ENCODE data around the gene ETF1. TPM values are rescaled to one million over a fixed set of nuclear protein-coding genes. Genes with fewer than 3 reads are reported as not detected.

ETF1 gene
- total and polyA plus RNA-seq, 9 of the 15 experiments (the other 6 are each of a cell fraction or from before 2014, with no cell fraction given), result 53.7 to 209 (median 164) TPM

DNA sequence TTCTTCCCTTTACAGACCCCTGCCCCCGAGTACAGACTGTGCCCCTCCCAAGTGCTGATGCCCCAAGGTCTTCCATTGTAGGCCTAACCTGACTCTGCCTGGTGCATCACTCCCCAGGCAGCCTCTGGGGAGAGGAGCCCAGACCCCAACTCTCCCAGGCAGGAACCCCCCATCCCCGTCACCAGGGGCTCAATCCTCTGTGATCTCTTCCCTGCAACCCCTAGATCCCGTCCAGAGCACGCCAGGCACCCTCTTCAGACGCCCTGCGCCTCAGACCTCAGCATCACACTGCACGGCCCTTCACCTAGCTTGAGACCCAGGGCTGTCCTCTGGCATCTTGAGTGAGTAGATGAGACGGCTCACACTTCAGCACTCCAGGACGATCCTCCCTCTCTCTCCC is 84.2 kb downstream of the ETF1 start:
- ATAC-seq (no peak), FAIRE-seq (no peak), DNase-seq (ENCODE audit: extremely low read depth in 1 of 4, low spot score in 3 of 4) (no peak)
- 57% methylated on average over 9 of the region's 9 CpGs for WGBS (ENCODE audit: insufficient coverage, low coverage, missing lambda C conversion rate)
- intact Hi-C loops (cut with micrococcal nuclease), result loop anchor here (10.0 kb wide), 1 partner anchor 176 kb away; no protein-coding TSS in a partner anchor
- no peaks in the 10 kb centered on the region for H3K27me3 ChIP-seq (ENCODE audit: control insufficient read depth in 2 of 2, insufficient read depth in 2 of 2, low read length in 2 of 2)
- no peaks in the 10 kb centered on the region for H3K79me2 ChIP-seq (ENCODE audit: control insufficient read depth, insufficient read depth, low read length)
- ChIA-PET CTCF (ENCODE audit: low intra/inter-chr PET ratio) (no interaction called here), POLR2A (interaction anchor here (3.4 kb wide), 1 partner anchor 84 kb away, joined by 26 read pairs; the partner anchor contains the start of gene ETF1)
- in situ Hi-C loops (cut with MboI), result no loop called here
- H3K4me3 ChIP-seq, result no peak overlapping the region
- H3K36me3 ChIP-seq (ENCODE audit: control insufficient read depth, insufficient read depth, low read length), result no peaks in the 10 kb centered on the region
- no TSS peak for BruUV-seq (replicated peaks)
- no peak overlapping the region for H3K4me2 ChIP-seq (ENCODE audit: insufficient read depth, low read length)
- TF ChIP-seq TGIF2 (CRISPR knock-in tag; IDR thresholded peaks at IDR 0.05) (no peak), ZNF143 (CRISPR knock-in tag; IDR thresholded peaks at IDR 0.05) (no peak), ZNF24 (IDR thresholded peaks at IDR 0.05) (no peak), NFIX (CRISPR knock-in tag; IDR thresholded peaks at IDR 0.05; ENCODE audit: low read depth) (no peak), ZFX (CRISPR knock-in tag; IDR thresholded peaks at IDR 0.05) (0 out of 2 replicates have a peak, but pooled peaks have one; percentile 2), ESRRA (IDR thresholded peaks at IDR 0.05; ENCODE audit: borderline replicate concordance, low read depth) (no peak), SRSF1 (IDR thresholded peaks at IDR 0.05; ENCODE audit: low read depth, low read length) (no peak)
- TF ChIP-seq, protein P1, sequence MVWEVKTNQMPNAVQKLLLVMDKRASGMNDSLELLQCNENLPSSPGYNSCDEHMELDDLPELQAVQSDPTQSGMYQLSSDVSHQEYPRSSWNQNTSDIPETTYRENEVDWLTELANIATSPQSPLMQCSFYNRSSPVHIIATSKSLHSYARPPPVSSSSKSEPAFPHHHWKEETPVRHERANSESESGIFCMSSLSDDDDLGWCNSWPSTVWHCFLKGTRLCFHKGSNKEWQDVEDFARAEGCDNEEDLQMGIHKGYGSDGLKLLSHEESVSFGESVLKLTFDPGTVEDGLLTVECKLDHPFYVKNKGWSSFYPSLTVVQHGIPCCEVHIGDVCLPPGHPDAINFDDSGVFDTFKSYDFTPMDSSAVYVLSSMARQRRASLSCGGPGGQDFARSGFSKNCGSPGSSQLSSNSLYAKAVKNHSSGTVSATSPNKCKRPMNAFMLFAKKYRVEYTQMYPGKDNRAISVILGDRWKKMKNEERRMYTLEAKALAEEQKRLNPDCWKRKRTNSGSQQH (CRISPR knock-in tag; IDR thresholded peaks at IDR 0.05), result no peak
- H4K20me1 ChIP-seq (replicated peaks; ENCODE audit: control insufficient read depth, insufficient read depth, low read length), result no peaks in the 10 kb centered on the region
- peak overlapping the region; percentile 49 for H2AFZ ChIP-seq (ENCODE audit: low read depth, low read length)
- no peaks in the 10 kb centered on the region for H3K9me1 ChIP-seq (ENCODE audit: control insufficient read depth, insufficient read depth, low read length)
- H3K9ac ChIP-seq (ENCODE audit: insufficient read depth in 1 of 2, low read depth in 2 of 2, low read length in 2 of 2), result peak overlapping the region in 1 of 2 experiments; percentile 78; a peak in 2 of 4 replicates
- H3K4me1 ChIP-seq (replicated peaks in 1 of 2; ENCODE audit: control insufficient read depth in 2 of 2, insufficient read depth in 2 of 2, low read length in 2 of 2), result peaks cover 21 to 37% of the 10 kb centered on the region in 2 experiments
- H3K9me3 ChIP-seq (replicated peaks; ENCODE audit: control insufficient read depth, insufficient read depth, low read depth, low read length), result no peaks in the 10 kb centered on the region
- no peak overlapping the region for H3K27ac ChIP-seq (ENCODE audit: extremely low read depth, low read depth, low read length)
